HG03558 (cell line): ENCODE data around the gene JUP.

ENCODE experiments used
- ATAC-seq: cut with Tn5 transposase; IDR thresholded peaks from one replicate; pipeline ENCODE4 v1.9.1; 2021; ENCODE audit warnings: moderate number of reproducible peaks; ENCODE audit not compliant: unreplicated experiment; ENCODE audit errors: extremely low read depth

The JUP gene

DNA sequence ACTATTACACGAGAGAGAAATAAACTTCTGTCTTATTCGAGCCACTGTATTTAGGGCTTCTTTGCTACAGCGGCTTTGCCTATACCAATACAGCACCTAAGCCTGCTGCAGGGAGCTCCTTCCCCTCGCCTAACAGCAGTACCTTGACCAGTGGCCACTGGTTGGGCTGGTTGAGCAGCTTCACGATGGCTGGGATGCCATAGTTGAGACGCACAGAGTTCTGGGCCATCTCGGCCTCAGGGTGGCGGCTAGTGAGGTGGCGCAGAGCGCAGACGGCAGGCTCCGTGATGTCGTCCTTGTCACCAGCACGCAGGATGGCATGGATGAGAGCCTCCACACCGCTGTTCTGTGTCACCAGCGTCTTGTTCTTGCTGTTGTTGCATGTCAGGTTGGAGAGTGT lies 23.7 kb downstream of the JUP start:
- no peak for ATAC-seq

DNA sequence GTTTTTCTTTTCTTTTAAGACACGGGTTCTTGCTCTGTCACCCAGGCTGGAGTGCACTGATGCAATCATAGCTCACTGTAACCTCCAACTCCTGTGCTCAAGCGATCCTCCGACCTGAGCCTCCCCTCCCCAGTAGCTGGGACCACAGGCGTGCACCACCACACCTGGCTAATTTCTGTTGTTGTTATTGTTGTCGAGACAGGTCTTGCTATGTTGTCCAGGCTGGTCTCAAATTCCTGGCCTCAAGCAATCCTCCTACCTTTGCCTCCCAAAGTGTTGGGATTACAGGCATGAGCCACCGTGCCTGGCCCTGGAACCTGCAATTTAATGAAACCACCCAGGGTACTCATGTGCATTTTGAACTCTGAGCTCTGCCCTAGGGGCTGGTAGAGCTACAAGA lies 24.1 kb downstream of the JUP start:
- ATAC-seq: no peak

- no peak for ATAC-seq
Observed at GRCh38 chr17:41760878-41761277, 25.6 kb downstream of the JUP start.

DNA sequence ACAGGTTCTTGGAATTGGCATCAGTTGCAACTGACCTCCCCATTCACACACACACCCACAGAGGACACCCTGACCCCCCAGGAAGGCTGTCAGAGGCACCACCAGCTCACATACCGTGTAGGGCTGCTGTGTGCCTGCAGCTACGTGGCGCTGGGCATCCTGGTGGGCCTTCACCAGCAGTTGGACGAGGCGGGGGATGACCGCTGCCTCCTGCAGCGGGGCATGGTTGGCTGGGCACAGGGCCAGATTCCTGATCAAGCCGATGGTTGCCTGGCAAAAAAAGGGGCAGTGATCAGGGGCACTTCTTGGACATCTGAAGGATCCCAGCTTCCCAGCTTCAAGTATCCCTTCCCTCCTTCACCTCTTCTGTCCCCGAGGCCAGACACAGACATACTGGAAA lies 27.9 kb downstream of the JUP start:
- ATAC-seq: no peak

- ATAC-seq: no peak
Observed at GRCh38 chr17:41754066-41754465, 32.4 kb downstream of the JUP start.

DNA sequence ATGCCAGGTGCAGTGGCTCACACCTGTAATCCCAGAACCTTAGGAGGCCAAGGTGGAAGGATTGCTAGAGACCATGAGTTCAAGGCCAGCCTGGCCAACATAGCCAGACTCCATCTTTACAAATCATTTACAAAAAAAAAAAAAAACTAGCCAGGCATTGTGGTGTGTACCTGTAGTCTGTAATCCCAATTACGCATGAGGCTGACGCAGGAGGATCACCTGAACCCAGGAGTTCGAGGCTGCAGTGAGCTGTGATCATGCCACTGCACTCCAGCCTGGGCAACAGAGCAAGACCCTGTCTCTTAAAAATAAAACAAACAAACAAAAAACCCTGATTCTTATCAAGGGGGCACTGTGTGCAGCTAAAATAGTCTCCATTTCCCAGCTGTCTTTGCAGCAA lies 35.2 kb downstream of the JUP start:
- ATAC-seq: no peak

GRCh38 chr17:41750862-41751261 lies 35.6 kb downstream of the JUP start:
- ATAC-seq: no peak

- ATAC-seq: no peak
Observed at GRCh38 chr17:41748275-41748674, 38.2 kb downstream of the JUP start.

DNA sequence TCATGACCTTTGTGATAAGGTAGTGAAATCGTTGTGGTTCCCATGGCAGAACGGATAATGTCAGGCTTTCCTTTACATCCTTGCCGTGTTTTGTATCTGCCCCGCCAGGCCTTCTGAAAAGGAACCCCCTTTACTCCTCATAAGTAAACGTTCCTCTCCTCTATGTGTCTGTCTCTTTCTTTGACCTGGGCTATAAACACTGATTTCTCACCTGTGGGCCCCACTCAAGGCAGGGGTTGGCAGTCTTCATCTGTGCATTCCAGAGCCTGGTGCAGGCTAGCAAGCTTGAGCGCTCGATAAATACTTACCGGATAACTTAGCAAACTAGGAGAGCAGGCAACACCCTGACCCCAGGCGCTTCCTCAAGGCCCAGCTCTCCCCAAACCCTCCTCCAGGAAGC lies 44.8 kb downstream of the JUP start:
- no peak for ATAC-seq

GRCh38 chr17:41740506-41740905 lies 46.0 kb downstream of the JUP start:
- no peak for ATAC-seq

DNA sequence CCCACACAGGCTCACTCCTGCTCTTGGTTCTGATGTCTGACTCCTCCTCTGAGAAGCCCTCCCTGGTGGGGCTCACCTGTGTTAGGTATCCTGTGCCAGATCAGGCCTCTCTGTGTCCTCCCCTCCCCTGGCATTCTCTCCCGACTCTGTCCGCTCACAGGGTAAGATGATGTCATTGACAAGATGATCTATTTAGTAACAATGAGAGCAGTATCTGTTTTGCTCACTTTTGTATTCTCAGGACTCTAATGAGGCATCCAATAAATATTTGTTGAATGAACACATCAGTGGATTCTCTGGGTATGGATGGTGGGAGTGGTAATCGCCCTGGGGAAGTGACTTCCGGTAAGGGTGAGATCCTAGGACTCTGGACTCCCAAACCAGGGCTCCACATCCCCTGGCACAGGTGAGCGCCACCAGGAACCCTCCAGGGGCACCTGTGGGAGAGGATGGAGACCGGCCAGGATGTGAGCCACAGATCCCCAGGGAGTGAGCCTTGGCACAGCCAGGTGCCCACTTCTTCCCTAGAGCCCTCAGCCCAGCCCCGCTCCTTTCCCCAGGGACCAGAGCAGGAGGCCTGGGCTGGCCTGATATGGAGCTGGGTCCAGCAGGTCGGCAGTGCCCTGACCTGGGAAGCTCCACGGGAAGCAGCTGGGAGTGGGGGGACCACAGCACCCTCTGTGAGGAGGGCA lies 46.7 kb downstream of the JUP start:
- no peak for ATAC-seq

- ATAC-seq: no peak
Observed at GRCh38 chr17:41738801-41739112, 47.8 kb downstream of the JUP start.

- no peak for ATAC-seq
Observed at GRCh38 chr17:41738077-41738800, 48.3 kb downstream of the JUP start.

GRCh38 chr17:41737680-41738023 lies 48.9 kb downstream of the JUP start:
- no peak for ATAC-seq

GRCh38 chr17:41736983-41737679 lies 49.4 kb downstream of the JUP start:
- ATAC-seq: no peak

DNA sequence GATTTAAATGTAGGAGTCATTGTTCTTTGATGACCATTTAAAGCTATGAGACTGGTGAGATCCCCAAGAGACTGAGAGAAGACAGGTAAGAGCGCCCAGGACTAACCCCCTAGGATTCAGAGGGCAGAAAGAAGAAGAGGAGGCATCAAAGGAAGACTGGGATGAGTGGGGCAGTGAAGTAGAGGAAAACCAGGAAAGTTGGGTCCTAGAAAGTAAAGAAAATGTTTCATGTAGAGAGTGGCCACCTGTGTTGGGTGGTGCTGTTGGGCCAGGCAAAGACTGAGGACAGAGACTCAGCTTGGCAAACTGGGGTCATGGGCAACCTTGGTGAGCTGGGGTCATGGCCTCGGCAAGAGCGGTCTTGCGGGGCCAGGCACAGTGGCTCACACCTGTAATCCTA lies 50.8 kb downstream of the JUP start:
- no peak for ATAC-seq

DNA sequence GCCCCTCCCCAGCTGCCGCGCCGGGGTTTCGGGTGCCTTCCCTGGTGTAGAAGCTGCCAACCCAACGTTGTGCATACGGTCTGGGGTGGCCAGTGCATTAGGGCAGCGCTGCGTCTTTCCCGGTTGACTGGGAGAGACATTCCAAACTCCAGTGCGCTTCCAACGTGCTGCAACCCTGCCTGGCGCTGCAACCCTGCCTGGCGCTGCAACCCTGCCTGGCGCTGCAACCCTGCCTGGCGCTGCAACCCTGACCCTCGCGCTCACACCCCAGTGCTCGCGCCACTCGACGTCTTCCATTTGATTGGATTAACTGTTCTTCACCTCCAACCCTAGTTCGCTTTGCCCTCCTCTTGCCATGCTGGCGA lies 51.6 kb downstream of the JUP start:
- no peak for ATAC-seq

- ATAC-seq: no peak
Observed at GRCh38 chr17:41734139-41734948, 52.2 kb downstream of the JUP start, which contains the start of gene HAP1. HAP1 (minus strand) TSS chr17:41734643; CDS start chr17:41734634, 9 bp downstream.

DNA sequence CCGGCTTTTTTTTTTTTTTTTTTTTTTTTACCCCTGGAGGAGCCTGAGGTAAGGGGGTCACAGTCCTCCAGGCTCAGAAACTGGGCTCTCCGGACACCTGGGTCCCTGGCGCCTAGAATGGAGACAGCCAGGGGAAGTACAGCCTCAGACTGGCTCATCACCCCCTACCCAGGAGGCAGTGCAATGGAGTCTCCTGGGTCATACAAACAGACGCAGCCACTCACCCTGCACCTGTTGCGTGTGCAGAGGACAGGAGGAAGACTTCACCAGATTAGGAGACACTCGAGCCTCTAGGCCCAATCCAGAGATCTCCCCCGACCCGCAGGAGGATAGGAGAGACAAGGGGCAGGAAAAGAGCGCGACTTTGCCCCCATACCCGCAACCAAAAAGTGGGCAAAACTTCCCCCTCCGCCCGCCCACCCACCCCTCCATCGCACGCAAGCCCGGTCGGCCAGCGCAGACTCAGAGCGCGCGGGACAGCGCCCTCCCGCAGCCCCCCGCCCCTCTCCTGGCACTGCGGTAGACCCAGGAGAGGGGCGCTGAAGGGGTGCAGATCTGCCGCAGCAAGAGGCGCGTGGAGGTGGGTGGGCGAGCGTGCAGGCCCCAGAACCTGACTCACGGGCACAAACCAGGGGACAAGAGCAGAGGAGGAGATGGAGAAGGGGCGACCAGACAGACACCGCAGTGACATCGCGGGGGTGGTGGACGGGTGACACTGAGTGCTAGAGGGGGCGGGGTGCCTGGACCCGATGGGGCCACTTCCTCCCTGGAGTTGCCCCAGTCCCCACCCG lies 53.0 kb downstream of the JUP start:
- no peak for ATAC-seq

DNA sequence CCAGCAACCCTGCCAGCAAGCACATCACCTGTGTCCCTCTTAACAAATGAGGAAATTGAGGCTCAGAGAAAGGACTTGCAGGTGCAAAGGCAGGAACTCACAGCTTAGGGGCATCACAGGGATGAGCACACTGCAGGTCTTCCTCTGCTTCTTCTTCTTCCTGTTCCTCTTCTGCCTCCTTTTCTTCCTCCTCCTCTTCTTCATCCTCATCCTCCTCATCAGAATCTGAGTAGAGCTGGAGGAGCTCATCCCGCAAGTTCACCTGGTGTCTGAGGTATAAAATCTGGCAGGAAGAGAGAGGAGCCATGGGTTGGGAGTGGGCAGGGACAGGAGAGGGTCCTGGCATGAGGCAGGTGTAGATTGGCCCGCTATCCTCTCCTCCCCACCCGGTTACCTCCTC lies 54.7 kb downstream of the JUP start:
- no peak for ATAC-seq
